ENCODE results near the gene TMCC1.
A peak's percentile ranks its signal among the peaks of the same experiment; 100 is the strongest.
"Not testable (repeated sequence)": the region's sequence is repeated elsewhere in the genome, so short reads cannot be mapped to it uniquely, and the experiment has no call there.

TMCC1 gene

GRCh38 chr3:129893581-129894070 is at the start of gene TMCC1:
Gene TMCC1, minus strand, starts transcription at chr3:129893711.
- DNase-seq (ENCODE audit: low spot score): peak; percentile 98

- DNase-seq (ENCODE audit: low spot score): no peak
Observed at GRCh38 chr3:129943020-129943419, 49.5 kb upstream of the TMCC1 start.

- DNase-seq (ENCODE audit: low spot score): peak; percentile 62
Observed at GRCh38 chr3:129942296-129942695, 48.8 kb upstream of the TMCC1 start.

GRCh38 chr3:129940086-129940485 is 46.6 kb upstream of the TMCC1 start:
- no peak for DNase-seq (ENCODE audit: low spot score)

GRCh38 chr3:129938140-129938930 is 44.8 kb upstream of the TMCC1 start:
- DNase-seq (ENCODE audit: low spot score): no peak

- no peak for DNase-seq (ENCODE audit: low spot score)
Observed at GRCh38 chr3:129937717-129938116, 44.2 kb upstream of the TMCC1 start.

GRCh38 chr3:129936757-129937156 is 43.2 kb upstream of the TMCC1 start:
- no peak for DNase-seq (ENCODE audit: low spot score)

GRCh38 chr3:129934234-129935123 is 41.0 kb upstream of the TMCC1 start:
- peak; percentile 55 for DNase-seq (ENCODE audit: low spot score)

GRCh38 chr3:129933471-129933870 is 40.0 kb upstream of the TMCC1 start:
- DNase-seq (ENCODE audit: low spot score): no peak

GRCh38 chr3:129929383-129929782 is 35.9 kb upstream of the TMCC1 start:
- DNase-seq (ENCODE audit: low spot score): no peak

GRCh38 chr3:129927072-129927471 is 33.6 kb upstream of the TMCC1 start:
- no peak for DNase-seq (ENCODE audit: low spot score)

- no peak for DNase-seq (ENCODE audit: low spot score)
Observed at GRCh38 chr3:129919806-129920205, 26.3 kb upstream of the TMCC1 start.

GRCh38 chr3:129919357-129919756 is 25.8 kb upstream of the TMCC1 start:
- no peak for DNase-seq (ENCODE audit: low spot score)

- DNase-seq (ENCODE audit: low spot score): no peak
Observed at GRCh38 chr3:129918461-129918860, 24.9 kb upstream of the TMCC1 start.

- no peak for DNase-seq (ENCODE audit: low spot score)
Observed at GRCh38 chr3:129917423-129918007, 24.0 kb upstream of the TMCC1 start.

- DNase-seq (ENCODE audit: low spot score): no peak
Observed at GRCh38 chr3:129913618-129914017, 20.1 kb upstream of the TMCC1 start.

GRCh38 chr3:129911261-129911861 is 17.9 kb upstream of the TMCC1 start:
- DNase-seq (ENCODE audit: low spot score): no peak

GRCh38 chr3:129909235-129909634 is 15.7 kb upstream of the TMCC1 start:
- not testable (repeated sequence) for DNase-seq (ENCODE audit: low spot score)

- no peak for DNase-seq (ENCODE audit: low spot score)
Observed at GRCh38 chr3:129908417-129908816, 14.9 kb upstream of the TMCC1 start.

GRCh38 chr3:129901272-129901671 is 7.8 kb upstream of the TMCC1 start:
- DNase-seq (ENCODE audit: low spot score): not testable (repeated sequence)

GRCh38 chr3:129897026-129897425 is 3.5 kb upstream of the TMCC1 start:
- DNase-seq (ENCODE audit: low spot score): no peak
